Ovary (tissue), 3 donors: ENCODE results near the gene GPR132.

Experiments used
- CTCF ChIP-seq, 3 donors: fragments of 450-650 bp in 2 of 3; fragments of 200-600 bp in 1 of 3; IDR thresholded peaks; one replicate each; pipeline versions ENCODE4 v1.5.1 to v1.8.0; 2016 to 2022; ENCODE audit warnings: antibody characterized with exemption in 3 of 3, mild to moderate bottlenecking in 1 of 3
- EP300 ChIP-seq: sonication (generic); formaldehyde crosslinking; IDR thresholded peaks from one replicate; pipeline ENCODE4 v1.6.1; 2017; ENCODE audit warnings: antibody characterized with exemption
- POLR2A ChIP-seq: fragments of 450-650 bp; IDR thresholded peaks from one replicate; pipeline ENCODE4 v1.6.1; 2017; ENCODE audit warnings: antibody characterized with exemption, mild to moderate bottlenecking, moderate library complexity
- donor health status: DM: no; HTN: no; CAD: no.

GRCh38 chr14:105069871-105070759 lies 4.9 kb upstream of the GPR132 start:
- TF ChIP-seq EP300: no peak
- no peak for TF ChIP-seq POLR2A
- no peak for TF ChIP-seq CTCF (IDR thresholded peaks at IDR 0.05)
